ENCODE measurements around the gene ST8SIA1. TPM values are rescaled to one million over a fixed set of nuclear protein-coding genes. Genes with fewer than 3 reads are reported as not detected.

ST8SIA1 gene
- total and polyA plus RNA-seq, 2 of the 8 experiments (the other 6 are each of a cell fraction or from before 2014, with no cell fraction given) = 1.9 to 4.4 TPM

GRCh38 chr12:22223356-22223755, 111.2 kb downstream of the ST8SIA1 start:
- WGBS, 2 experiments (ENCODE audit: extremely low coverage in 1 of 2, insufficient coverage in 1 of 2, insufficient read length in 1 of 2, insufficient replicate concordance in 2 of 2, low coverage in 1 of 2, low lambda C conversion rate in 2 of 2, missing lambda C conversion rate in 1 of 2) = 79% methylated on average over 4 of the region's 4 CpGs; no CpG with 5 or more reads in 1 of the 2 experiments
- H4K5ac ChIP-seq (ENCODE audit: insufficient read length, low read depth, low read length) = no peak overlapping the region
- no peak overlapping the region for H3K23ac ChIP-seq (ENCODE audit: insufficient read length)
- H3K79me2 ChIP-seq (ENCODE audit: control insufficient read depth in 1 of 2, insufficient read depth in 2 of 2, low read length in 2 of 2) = no peaks in the 10 kb centered on the region
- no peak overlapping the region for H3K14ac ChIP-seq (ENCODE audit: insufficient read length)
- no peak overlapping the region for H2BK120ac ChIP-seq (replicated peaks; ENCODE audit: low read depth, low read length)
- TF ChIP-seq MAFK (IDR thresholded peaks at IDR 0.05; ENCODE audit: low read depth, low read length) (no peak), SIRT6 (IDR thresholded peaks at IDR 0.05; ENCODE audit: low read length) (no peak), CHD1 (IDR thresholded peaks at IDR 0.05; ENCODE audit: low read depth, low read length) (no peak), ATF3 (IDR thresholded peaks at IDR 0.05; ENCODE audit: insufficient read depth, low read depth, low read length) (no peak), SP4 (IDR thresholded peaks at IDR 0.05; ENCODE audit: low read length) (no peak)
- DNase-seq (ENCODE audit: low read depth in 1 of 2, low spot score in 2 of 2) = no peak
- peaks cover 0 to 6% (median 2%) of the 10 kb centered on the region in 4 experiments; a peak in 4 of 7 replicates for H3K4me1 ChIP-seq (replicated peaks in 1 of 4; ENCODE audit: control insufficient read depth in 3 of 4, insufficient read depth in 4 of 4, low read length in 3 of 4)
- H3K27ac ChIP-seq (ENCODE audit: low read depth, low read length) = no peak overlapping the region
- no peak overlapping the region for H3K18ac ChIP-seq (ENCODE audit: extremely low read depth, low read length)
- no peak overlapping the region for H2AFZ ChIP-seq (ENCODE audit: low read length)
- no peaks in the 10 kb centered on the region for H3K27me3 ChIP-seq (replicated peaks in 1 of 4; ENCODE audit: control insufficient read depth in 3 of 4, extremely low read depth in 1 of 4, insufficient read depth in 3 of 4, low read length in 3 of 4)
- H3K56ac ChIP-seq (replicated peaks; ENCODE audit: insufficient read length, low read depth, low read length) = no peak overlapping the region
- no peak overlapping the region for H2BK5ac ChIP-seq (ENCODE audit: low read depth, low read length)
- FAIRE-seq = no peak
- H4K91ac ChIP-seq (replicated peaks; ENCODE audit: insufficient read length, low read length) = no peak overlapping the region
- ChIA-PET CTCF (ENCODE audit: partially characterized antibody) (interaction anchor here (0.5 kb wide), 1 partner anchor 998 kb away, joined by 5 read pairs; no protein-coding TSS in a partner anchor), POLR2A (ENCODE audit: partially characterized antibody) (no interaction called here)
- no peak overlapping the region for H3K4me3 ChIP-seq (ENCODE audit: extremely low read depth in 1 of 4, insufficient read depth in 2 of 4, low read depth in 3 of 4, low read length in 4 of 4)
- H2BK20ac ChIP-seq (ENCODE audit: low read length) = no peak overlapping the region
- no peak overlapping the region for H3K4ac ChIP-seq (replicated peaks; ENCODE audit: insufficient read length, low read depth, low read length)
- H3K4me2 ChIP-seq (ENCODE audit: insufficient read depth in 1 of 2, low read depth in 2 of 2, low read length in 2 of 2) = no peak overlapping the region
- no peaks in the 10 kb centered on the region for H3K9me3 ChIP-seq (ENCODE audit: insufficient read depth in 2 of 2, low read depth in 1 of 2, low read length in 1 of 2)
- no peaks in the 10 kb centered on the region for H3K36me3 ChIP-seq (ENCODE audit: control insufficient read depth in 2 of 4, insufficient read depth in 4 of 4, low read length in 3 of 4)
- H2AK5ac ChIP-seq (ENCODE audit: low read depth, low read length) = no peak overlapping the region
- H2BK15ac ChIP-seq (ENCODE audit: low read length) = no peak overlapping the region
- H4K20me1 ChIP-seq (replicated peaks in 1 of 2; ENCODE audit: control insufficient read depth in 1 of 2, insufficient read depth in 2 of 2, low read length in 2 of 2) = no peaks in the 10 kb centered on the region
- H4K8ac ChIP-seq (ENCODE audit: extremely low read depth, insufficient read depth, low read length) = no peak overlapping the region
- H2BK12ac ChIP-seq (ENCODE audit: low read depth, low read length) = no peak overlapping the region
- H3K23me2 ChIP-seq (ENCODE audit: low read depth, low read length) = no peaks in the 10 kb centered on the region
- no peaks in the 10 kb centered on the region for H3K79me1 ChIP-seq (ENCODE audit: low read depth, low read length)
- H3K9ac ChIP-seq (replicated peaks in 1 of 4; ENCODE audit: extremely low read depth in 1 of 4, low read depth in 3 of 4, low read length in 3 of 4) = no peak overlapping the region
